Measurements from ENCODE around the gene C1orf115. TPM values are rescaled to one million over a fixed set of nuclear protein-coding genes. Genes with fewer than 3 reads are reported as not detected.
"Not testable (repeated sequence)": the region's sequence is repeated elsewhere in the genome, so short reads cannot be mapped to it uniquely, and the experiment has no call there.

C1orf115 gene
- total RNA-seq, 1 experiment from 2014 or later: 2.5 TPM

GRCh38 chr1:220715986-220716385, 25.8 kb downstream of the C1orf115 start:
- H3K4me3 ChIP-seq; H3K27me3 ChIP-seq (replicated peaks); H3K4me1 ChIP-seq (replicated peaks); DNase-seq (ENCODE audit: low read depth in 1 of 2, low spot score in 2 of 2); H3K9me3 ChIP-seq (replicated peaks); H3K27ac ChIP-seq; H3K36me3 ChIP-seq: not testable (repeated sequence)

GRCh38 chr1:220717800-220718640, 27.9 kb downstream of the C1orf115 start:
- H3K9me3 ChIP-seq (replicated peaks): no peaks in the 10 kb centered on the region
- no peaks in the 10 kb centered on the region for H3K4me1 ChIP-seq (replicated peaks)
- no peak for DNase-seq (ENCODE audit: low read depth in 1 of 2, low spot score in 2 of 2)
- H3K27ac ChIP-seq: no peak overlapping the region
- H3K27me3 ChIP-seq (replicated peaks): no peaks in the 10 kb centered on the region
- no peak overlapping the region for H3K4me3 ChIP-seq
- no peaks in the 10 kb centered on the region for H3K36me3 ChIP-seq

- not testable (repeated sequence) for H3K4me3 ChIP-seq; H3K36me3 ChIP-seq; H3K4me1 ChIP-seq (replicated peaks); H3K27ac ChIP-seq; DNase-seq (ENCODE audit: low read depth in 1 of 2, low spot score in 2 of 2); H3K27me3 ChIP-seq (replicated peaks); H3K9me3 ChIP-seq (replicated peaks)
Measured at GRCh38 chr1:220721266-220721665, 31.1 kb downstream of the C1orf115 start.

GRCh38 chr1:220726634-220727033, 36.5 kb downstream of the C1orf115 start:
- H3K4me1 ChIP-seq (replicated peaks): no peaks in the 10 kb centered on the region
- H3K4me3 ChIP-seq: no peak overlapping the region
- H3K9me3 ChIP-seq (replicated peaks): no peaks in the 10 kb centered on the region
- no peak for DNase-seq (ENCODE audit: low read depth in 1 of 2, low spot score in 2 of 2)
- H3K36me3 ChIP-seq: no peaks in the 10 kb centered on the region
- H3K27ac ChIP-seq: no peak overlapping the region
- no peaks in the 10 kb centered on the region for H3K27me3 ChIP-seq (replicated peaks)

- no peaks in the 10 kb centered on the region for H3K9me3 ChIP-seq (replicated peaks)
- no peaks in the 10 kb centered on the region for H3K27me3 ChIP-seq (replicated peaks)
- H3K36me3 ChIP-seq: no peaks in the 10 kb centered on the region
- H3K27ac ChIP-seq: no peak overlapping the region
- H3K4me3 ChIP-seq: no peak overlapping the region
- DNase-seq (ENCODE audit: low read depth in 1 of 2, low spot score in 2 of 2): no peak
- peaks cover 4% of the 10 kb centered on the region for H3K4me1 ChIP-seq (replicated peaks)
Measured at GRCh38 chr1:220727519-220727918, 37.4 kb downstream of the C1orf115 start.

- no peak overlapping the region for H3K27ac ChIP-seq
- peaks cover 30% of the 10 kb centered on the region for H3K4me1 ChIP-seq (replicated peaks)
- DNase-seq (ENCODE audit: low read depth in 1 of 2, low spot score in 2 of 2): no peak
- H3K9me3 ChIP-seq (replicated peaks): no peaks in the 10 kb centered on the region
- H3K27me3 ChIP-seq (replicated peaks): no peaks in the 10 kb centered on the region
- H3K36me3 ChIP-seq: no peaks in the 10 kb centered on the region
- H3K4me3 ChIP-seq: no peak overlapping the region
Measured at GRCh38 chr1:220730486-220730885, 40.3 kb downstream of the C1orf115 start.

- Histone ChIP-seq H3K27me3 (replicated peaks) (no peaks in the 10 kb centered on the region), H3K9me3 (replicated peaks) (no peaks in the 10 kb centered on the region), H3K4me1 (replicated peaks) (peaks cover 30% of the 10 kb centered on the region), H3K27ac (no peak overlapping the region), H3K36me3 (no peaks in the 10 kb centered on the region), H3K4me3 (no peak overlapping the region)
- DNase-seq (ENCODE audit: low read depth in 1 of 2, low spot score in 2 of 2): peak in 1 of 2 experiments; percentile 2
Measured at GRCh38 chr1:220732137-220732536, 42.0 kb downstream of the C1orf115 start.

GRCh38 chr1:220732621-220733020, 42.5 kb downstream of the C1orf115 start:
- H3K27ac ChIP-seq: peak overlapping the region; percentile 91
- DNase-seq (ENCODE audit: low read depth in 1 of 2, low spot score in 2 of 2): no peak
- H3K4me3 ChIP-seq: no peak overlapping the region
- H3K27me3 ChIP-seq (replicated peaks): no peaks in the 10 kb centered on the region
- peaks cover 30% of the 10 kb centered on the region for H3K4me1 ChIP-seq (replicated peaks)
- H3K36me3 ChIP-seq: no peaks in the 10 kb centered on the region
- H3K9me3 ChIP-seq (replicated peaks): no peaks in the 10 kb centered on the region

GRCh38 chr1:220733086-220733601, 43.0 kb downstream of the C1orf115 start:
- H3K4me3 ChIP-seq: no peak overlapping the region
- H3K36me3 ChIP-seq: no peaks in the 10 kb centered on the region
- DNase-seq (ENCODE audit: low read depth in 1 of 2, low spot score in 2 of 2): peak; percentile 87 to 88
- H3K27me3 ChIP-seq (replicated peaks): no peaks in the 10 kb centered on the region
- H3K9me3 ChIP-seq (replicated peaks): no peaks in the 10 kb centered on the region
- H3K4me1 ChIP-seq (replicated peaks): peaks cover 30% of the 10 kb centered on the region
- peak overlapping the region; percentile 91 for H3K27ac ChIP-seq

GRCh38 chr1:220734571-220735326, 44.6 kb downstream of the C1orf115 start:
- H3K4me1 ChIP-seq (replicated peaks): peaks cover 30% of the 10 kb centered on the region
- DNase-seq (ENCODE audit: low read depth in 1 of 2, low spot score in 2 of 2): peak in 1 of 2 experiments; percentile 85
- H3K4me3 ChIP-seq: no peak overlapping the region
- no peaks in the 10 kb centered on the region for H3K36me3 ChIP-seq
- H3K27me3 ChIP-seq (replicated peaks): no peaks in the 10 kb centered on the region
- peak overlapping the region; percentile 91 for H3K27ac ChIP-seq
- H3K9me3 ChIP-seq (replicated peaks): no peaks in the 10 kb centered on the region

GRCh38 chr1:220736283-220736682, 46.1 kb downstream of the C1orf115 start:
- not testable (repeated sequence) for H3K36me3 ChIP-seq; H3K27me3 ChIP-seq (replicated peaks); H3K4me3 ChIP-seq; DNase-seq (ENCODE audit: low read depth in 1 of 2, low spot score in 2 of 2); H3K27ac ChIP-seq; H3K9me3 ChIP-seq (replicated peaks)
- H3K4me1 ChIP-seq (replicated peaks): peaks cover 30% of the 10 kb centered on the region

- no peaks in the 10 kb centered on the region for H3K36me3 ChIP-seq
- DNase-seq (ENCODE audit: low read depth in 1 of 2, low spot score in 2 of 2): no peak
Measured at GRCh38 chr1:220741349-220741748, 51.2 kb downstream of the C1orf115 start.

GRCh38 chr1:220741825-220742224, 51.7 kb downstream of the C1orf115 start:
- Histone ChIP-seq H3K9me3 (replicated peaks) (no peaks in the 10 kb centered on the region), H3K4me3 (no peak overlapping the region), H3K36me3 (no peaks in the 10 kb centered on the region), H3K27ac (no peak overlapping the region), H3K27me3 (replicated peaks) (no peaks in the 10 kb centered on the region), H3K4me1 (replicated peaks) (no peaks in the 10 kb centered on the region)
- no peak for DNase-seq (ENCODE audit: low read depth in 1 of 2, low spot score in 2 of 2)

More at GRCh38 chr1:220741349-220741748, 51.2 kb downstream of the C1orf115 start:
- H3K9me3 ChIP-seq (replicated peaks): no peaks in the 10 kb centered on the region
- H3K4me3 ChIP-seq: no peak overlapping the region
- H3K27me3 ChIP-seq (replicated peaks): no peaks in the 10 kb centered on the region
- H3K4me1 ChIP-seq (replicated peaks): no peaks in the 10 kb centered on the region
- H3K27ac ChIP-seq: no peak overlapping the region

GRCh38 chr1:220742520-220742919, 52.4 kb downstream of the C1orf115 start:
- DNase-seq (ENCODE audit: low read depth in 1 of 2, low spot score in 2 of 2): no peak
- no peak overlapping the region for H3K27ac ChIP-seq
- no peaks in the 10 kb centered on the region for H3K36me3 ChIP-seq
- H3K4me3 ChIP-seq: no peak overlapping the region
- H3K27me3 ChIP-seq (replicated peaks): no peaks in the 10 kb centered on the region
- H3K4me1 ChIP-seq (replicated peaks): peaks cover 4% of the 10 kb centered on the region
- no peaks in the 10 kb centered on the region for H3K9me3 ChIP-seq (replicated peaks)
